Ramos (cell line): ENCODE results near the gene HOXA10.

Source experiments
- in situ Hi-C: fragments of 300-500 bp; cut with MboI; formaldehyde crosslinking; loops from one replicate; pipeline ENCODE4 v1.14.3; 2022; ENCODE audit warnings: low sequenced_read_pairs; ENCODE audit not compliant: unreplicated experiment

The HOXA10 gene

DNA sequence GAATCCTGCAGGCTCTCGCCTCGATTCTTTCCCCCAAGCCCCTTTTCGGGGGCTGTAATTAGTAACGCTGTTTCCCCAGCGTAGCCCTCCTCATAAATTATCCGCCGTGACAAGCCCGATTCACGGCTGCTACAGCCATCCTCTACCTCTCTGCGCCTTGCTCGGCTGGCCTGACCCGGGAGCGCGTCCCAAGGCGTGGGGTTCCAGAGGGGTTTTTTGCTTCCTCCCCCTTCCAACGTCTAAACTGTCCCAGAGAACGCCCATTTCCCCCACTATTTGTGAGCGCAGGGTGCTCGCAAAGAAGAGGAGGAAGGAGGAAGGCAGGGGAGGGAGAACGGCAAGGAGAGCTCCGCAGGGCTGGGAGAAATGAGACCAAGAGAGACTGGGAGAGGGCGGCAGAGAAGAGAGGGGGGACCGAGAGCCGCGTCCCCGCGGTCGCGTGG lies 31.5 kb downstream of the HOXA10 start:
- in situ Hi-C loops: loop anchor here (10.0 kb wide), 1 partner anchor 288 kb away; no protein-coding TSS in a partner anchor

DNA sequence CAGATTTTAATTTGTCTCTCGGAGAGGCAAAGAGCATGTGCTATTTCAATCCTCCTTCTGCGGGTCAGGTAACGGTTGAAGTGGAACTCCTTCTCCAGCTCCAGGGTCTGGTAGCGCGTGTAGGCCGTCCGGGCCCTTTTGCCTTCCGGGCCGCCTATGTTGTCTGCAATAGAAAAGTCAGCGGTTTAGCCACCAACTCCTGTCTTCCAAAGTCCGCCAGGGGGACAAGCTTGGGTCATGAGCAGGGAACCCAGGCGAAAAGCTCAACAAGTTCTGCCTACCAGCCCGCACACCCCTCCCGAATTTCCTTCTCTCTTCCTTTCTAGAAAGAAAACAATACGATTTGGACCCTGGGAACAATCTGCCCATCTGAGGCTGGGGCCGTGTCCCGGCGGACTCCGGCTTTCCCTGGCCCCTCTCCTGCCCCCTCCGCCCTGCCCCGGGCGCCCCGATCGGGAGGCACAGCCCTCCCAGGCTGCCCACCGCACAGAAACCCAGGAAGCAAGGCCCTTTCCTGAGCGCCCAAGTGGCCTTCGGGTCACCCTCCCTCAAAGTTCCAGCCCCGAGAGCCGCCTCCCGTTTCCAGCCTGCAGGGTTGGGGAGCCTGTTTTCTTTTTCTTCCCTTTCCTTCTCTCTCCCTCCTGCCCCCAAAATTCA lies 32.1 kb downstream of the HOXA10 start:
- in situ Hi-C loops: loop anchor here (10.0 kb wide), 1 partner anchor 287 kb away; no protein-coding TSS in a partner anchor

DNA sequence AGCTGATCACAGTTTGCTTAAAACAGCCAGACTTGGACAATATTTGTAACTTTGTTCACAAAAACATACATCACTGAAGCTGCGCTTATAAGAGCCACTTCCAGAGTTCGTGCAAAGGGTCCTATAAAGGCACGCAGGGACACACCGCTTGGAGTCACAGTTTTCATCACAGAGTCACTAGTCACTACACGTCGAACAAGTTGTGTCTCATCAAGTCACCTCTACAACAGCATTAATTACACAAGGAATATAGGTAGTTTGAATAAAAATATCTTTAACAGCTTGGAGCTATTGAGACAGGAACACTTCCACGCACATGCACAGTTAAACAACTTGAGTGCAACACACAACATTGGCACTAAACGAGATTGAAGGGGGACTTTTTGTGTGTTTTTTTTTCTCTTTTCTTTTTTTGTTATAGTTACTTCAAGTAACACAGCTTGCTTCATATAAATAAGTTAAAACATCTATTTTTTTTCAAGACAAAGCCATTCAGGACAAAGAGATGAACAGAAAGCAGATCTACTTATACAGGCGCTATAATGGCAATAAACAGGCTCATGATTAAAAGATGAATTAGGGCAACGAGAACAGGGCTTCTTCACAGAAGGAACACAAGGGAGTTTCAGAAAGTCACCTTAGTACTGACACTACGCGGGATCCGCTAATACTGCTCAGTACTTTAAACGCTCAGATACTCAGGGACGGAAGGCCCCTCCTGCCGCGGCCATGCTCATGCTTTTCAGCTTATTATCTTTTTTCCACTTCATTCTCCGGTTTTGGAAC lies 32.8 kb downstream of the HOXA10 start:
- in situ Hi-C loops: loop anchor here (10.0 kb wide), 1 partner anchor 287 kb away; no protein-coding TSS in a partner anchor

DNA sequence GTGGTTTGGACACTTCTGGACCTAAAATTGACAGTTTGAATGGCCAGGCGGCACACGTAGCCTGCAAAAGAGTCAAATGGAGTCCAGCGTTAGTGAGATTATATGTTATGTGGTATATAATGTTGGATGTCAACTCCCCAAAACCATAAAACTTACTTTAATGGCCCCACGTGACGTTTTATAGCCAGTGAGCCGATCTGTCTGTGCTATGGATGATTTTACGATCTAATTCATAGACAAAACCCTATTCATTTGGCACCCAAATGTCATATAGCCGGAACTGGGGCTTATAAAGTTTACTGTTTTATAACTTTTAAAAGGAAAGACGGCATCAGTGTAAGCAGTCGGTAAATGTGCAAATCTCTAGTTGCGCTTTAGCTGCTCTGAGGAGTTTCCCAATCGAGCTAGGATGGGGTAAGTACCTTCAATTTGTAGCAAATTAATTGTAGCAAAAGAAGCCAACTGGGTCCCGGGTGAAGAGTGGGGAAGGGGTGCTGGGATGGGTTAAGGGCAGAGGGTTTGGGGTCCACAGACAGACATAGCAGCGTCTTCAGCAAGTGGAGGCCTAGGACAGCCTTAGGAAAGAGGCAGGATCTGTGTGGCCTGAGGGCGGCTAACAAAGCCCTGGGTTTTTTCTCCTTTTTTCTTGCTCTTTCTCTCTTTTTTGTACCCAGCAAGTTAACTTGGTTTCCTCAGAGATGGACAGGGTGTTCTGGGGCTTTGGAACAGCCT lies 33.8 kb downstream of the HOXA10 start:
- in situ Hi-C loops: loop anchor here (10.0 kb wide), 1 partner anchor 285 kb away; no protein-coding TSS in a partner anchor

DNA sequence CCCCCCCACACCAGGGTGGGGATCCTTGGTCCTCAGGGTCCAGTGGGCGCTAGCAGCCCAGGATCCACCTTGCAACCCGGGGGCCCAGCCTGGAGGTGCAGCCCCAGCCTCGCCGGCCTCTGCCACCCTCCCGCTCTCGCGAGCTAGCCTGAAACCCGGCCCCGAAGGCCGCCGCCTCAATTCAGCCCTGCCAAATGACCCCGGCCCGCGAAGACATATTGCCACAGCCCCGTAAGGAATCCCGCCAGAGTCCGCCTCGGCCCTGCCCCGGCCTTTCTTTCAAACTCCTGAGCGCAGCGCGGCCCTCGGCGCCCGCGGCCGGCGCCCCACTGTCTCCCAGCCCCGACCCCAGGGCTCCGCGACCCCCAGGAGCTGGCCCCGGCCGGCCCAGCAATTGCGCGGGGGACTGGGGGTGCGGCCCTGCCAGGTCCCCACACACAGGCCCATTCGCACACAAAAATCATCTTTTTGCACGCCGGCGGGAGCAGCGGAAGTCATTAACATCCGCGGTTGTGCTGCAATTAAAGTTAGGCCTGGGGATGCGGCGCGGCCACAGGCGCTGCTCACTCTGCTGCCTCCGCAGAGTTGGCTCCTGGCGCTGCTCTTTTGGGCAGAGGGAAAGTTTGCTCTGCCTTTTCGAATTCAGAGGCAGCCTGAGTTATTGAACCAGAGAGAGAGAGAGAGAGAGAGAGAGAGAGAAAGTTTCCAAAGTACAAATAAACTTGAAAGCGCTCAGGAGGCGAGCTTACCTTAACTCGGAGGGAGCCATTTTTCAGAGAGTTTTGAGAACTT lies 34.6 kb downstream of the HOXA10 start:
- in situ Hi-C loops: loop anchor here (10.0 kb wide), 1 partner anchor 285 kb away; no protein-coding TSS in a partner anchor

DNA sequence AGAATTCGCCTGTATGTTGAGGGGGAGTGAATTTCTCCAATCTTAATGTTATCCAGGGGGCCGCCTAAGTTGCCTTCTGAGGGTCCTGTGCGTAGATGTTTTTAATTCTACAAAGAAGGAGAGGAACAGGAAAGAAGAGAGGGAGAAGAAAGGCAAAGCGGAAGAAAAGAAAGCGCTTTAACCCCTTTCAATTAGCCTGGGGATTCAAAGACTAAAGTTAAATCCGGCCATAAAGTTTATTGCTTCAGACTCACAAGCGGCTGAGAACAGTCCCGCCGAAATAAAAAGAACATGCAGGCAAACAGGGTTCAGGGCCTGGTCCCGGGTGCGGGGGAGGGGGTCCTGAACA lies 35.2 kb downstream of the HOXA10 start:
- in situ Hi-C loops: no loop called here

DNA sequence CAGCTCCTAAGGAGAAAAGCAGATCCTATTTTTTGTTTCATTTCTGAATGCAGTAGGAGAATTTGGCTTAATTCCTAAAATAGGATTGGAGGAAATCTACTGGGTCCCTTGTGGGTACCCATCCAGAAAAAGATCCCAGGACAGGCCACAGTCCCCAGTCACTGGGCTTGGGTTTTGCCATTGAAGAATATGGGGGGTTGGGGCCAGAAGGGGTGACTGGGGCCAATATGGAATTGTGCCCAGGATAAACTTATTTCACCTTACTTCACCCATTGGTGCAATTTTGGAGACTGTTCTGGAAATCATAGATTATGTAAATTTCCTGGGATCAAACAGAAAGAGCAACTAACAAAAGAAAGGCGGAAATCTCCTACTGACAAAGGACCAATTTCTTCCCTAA lies 35.6 kb downstream of the HOXA10 start:
- in situ Hi-C loops: no loop called here

DNA sequence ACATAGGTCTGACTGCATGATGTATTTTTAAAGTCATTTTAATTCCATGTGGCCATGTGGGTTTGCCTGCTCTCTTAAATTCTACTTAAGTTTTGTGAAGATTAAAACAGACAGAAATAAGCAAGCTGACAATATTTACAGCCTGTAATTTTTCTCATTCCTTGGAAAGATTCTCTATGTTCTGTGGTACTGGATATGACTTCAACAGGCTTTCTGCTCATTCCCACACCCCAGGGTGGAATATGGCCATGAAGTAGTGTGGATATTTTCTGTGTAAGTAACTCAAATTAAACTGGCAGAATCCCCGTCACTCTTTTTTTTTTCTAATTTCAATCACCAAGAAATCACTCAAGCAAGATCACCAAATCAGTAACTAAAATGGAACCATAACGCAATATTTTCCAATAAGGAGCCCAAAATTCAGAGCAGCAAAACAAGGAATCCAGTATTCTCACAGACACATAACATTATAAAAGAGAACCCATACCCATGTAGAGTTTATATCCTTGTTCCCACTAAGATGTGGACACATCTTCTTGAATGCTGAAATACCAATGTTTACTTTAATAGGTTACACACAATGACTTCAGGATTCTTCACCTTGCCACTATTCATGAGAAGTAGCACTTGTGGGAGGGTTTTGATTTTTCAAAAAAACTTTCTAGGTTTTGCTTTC lies 36.3 kb downstream of the HOXA10 start:
- in situ Hi-C loops: no loop called here

DNA sequence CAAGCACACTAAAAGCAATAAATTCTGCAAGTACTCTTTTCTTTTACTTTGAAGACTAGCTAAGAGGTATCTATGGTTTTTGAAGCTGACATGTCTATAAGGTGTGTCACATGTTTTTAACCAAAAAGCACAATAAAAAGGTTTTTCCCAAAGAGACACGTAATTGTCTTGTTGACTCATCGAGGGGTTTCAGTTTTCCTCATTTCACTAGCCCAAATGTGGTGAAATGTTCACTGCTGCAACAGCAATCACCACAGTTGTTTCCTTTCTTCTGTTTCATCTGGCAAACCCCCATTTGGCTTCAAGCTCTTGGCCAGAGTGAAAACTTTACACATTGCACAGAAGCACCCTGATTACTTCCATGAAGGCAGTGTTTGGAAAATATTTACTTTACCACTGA lies 39.7 kb downstream of the HOXA10 start:
- in situ Hi-C loops: no loop called here

DNA sequence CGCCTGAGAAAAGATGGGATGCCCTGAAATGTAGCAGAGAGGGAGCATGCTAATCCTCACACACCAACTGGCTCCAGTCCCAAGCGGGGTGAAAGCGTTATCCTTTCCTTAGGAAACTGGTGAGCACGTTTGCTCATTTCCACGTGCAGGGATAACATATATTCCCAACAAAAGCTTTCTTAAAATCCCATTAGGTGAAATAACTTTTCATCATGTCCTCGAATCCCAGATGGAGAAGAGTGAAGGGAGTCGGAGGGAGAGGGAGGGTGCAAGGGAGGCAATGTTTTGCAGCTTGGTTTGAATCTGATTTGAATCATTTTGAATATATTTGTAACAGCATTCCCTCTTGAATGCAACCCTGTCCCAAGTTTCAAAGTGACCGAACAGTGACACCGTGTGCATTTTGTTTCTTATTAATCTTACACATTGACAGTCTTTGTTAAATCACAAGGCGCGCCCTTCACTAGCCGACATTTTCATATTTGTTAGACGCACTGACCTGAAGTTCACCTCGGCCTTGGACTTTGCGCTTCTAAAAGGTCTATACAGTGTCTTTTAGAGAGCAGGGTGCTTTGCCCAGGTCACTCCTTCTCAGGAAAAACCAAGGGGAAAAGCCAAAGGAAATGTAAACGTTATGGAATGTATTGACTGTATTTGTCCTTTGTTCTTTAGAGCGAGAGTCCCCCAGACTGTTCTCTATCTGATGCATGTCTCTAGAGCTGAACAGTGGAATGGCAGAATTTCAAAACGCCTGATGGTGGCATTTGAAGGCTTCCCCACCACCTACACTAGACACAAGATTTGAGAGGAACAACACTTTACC lies 40.5 kb downstream of the HOXA10 start:
- in situ Hi-C loops: no loop called here

DNA sequence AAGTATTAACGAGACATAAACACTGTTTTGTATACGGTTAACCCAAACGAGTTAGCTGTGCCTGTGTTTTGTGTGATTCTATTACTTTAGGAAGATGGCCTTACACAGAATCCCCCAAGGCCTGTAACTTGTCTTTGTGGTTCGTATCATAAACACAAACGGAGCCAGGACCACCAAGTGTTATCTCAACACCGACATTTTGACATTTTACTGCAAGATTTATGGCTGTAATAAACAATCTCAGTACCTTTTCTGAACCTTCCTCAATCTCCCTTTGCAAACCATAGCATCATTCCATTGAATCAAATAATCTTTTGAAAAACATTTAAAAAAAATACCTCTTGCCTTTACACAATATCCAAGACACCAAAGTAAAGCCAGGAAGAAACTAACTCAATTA lies 41.1 kb downstream of the HOXA10 start:
- in situ Hi-C loops: no loop called here

DNA sequence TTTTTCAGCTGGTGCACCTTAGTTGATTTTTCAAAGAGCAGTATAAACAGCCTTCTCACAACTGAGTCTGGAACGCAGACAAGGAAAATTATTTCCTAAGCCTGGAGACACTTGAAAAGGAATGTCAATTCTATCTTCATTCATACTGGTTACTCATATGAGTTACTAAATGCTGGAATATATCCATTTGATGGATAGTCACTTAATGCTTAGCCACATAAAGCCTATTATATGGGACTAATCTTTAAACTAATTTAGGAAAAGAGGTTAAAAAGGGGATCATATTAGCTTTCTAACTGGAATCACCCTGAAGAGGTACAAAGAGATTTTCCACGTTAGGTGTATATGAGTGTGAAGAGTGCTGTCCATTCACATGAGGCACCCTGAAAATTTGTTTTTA lies 41.9 kb downstream of the HOXA10 start:
- in situ Hi-C loops: no loop called here

DNA sequence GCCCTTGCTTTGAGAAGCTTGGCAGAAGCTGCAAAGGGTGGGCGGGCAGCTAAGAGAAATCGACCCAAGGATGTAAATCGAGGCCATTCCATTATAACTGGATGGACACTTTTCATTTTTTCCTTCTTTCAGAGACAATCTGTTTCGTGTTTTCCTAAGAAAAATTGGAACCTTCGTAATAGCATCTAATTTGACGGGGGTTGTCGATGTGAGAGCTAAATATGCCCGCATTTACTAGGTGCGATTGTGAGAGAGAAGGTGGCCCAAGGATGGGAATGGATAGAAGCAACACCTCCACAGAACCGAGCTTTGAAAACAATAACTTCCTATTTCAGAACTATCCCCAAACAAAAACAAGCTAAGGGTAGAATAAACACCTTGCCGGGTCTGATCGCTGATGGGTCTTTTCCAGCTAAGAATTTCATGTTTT lies 42.7 kb downstream of the HOXA10 start:
- in situ Hi-C loops: no loop called here

DNA sequence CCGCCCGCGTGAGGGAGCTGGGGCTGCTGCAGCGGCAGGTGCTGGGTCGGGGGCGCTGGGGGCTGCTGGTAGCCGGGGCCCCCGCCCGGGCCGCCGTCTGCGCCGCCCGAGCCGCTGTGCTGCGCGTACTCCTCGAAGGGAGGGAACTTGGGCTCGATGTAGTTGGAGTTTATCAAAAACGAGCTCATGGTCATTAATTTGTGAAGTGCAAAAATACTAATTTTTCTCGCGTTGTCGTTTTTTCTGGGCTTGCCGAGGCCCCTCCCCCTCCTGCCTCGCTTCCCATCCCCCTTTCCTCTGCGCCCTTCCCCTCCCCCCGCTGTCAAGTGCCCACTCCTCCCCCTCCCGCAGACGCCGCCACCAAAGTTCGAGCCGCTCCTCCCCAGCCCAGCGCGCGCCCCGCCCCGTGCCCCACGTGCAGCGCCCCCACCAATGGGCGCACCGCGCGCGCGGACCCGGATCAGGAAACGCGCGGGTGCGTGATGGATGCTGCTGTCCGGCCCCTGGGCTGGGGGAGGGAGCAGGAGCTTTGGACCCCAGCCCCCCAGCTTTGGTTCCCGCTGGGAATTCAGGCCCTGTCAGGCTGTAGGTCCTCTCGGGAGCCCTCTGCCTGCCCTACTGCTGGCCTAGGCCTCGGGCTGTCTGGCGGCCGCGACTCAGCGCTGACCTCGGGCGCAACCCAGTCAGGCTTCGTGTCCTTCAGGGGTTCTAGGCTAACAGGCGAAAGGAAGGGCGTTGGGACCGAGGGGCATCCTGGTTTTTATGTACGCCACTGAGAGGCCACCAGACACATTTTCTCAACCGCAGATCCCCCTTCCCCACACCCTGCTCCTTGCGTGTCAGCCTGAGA lies 43.4 kb downstream of the HOXA10 start, which contains the start of gene HOXA4:
Gene HOXA4 (minus strand): TSS at position 218 of the 850 bp plus-strand sequence. CDS start 24 bp downstream, at position 194.
- in situ Hi-C loops: no loop called here

DNA sequence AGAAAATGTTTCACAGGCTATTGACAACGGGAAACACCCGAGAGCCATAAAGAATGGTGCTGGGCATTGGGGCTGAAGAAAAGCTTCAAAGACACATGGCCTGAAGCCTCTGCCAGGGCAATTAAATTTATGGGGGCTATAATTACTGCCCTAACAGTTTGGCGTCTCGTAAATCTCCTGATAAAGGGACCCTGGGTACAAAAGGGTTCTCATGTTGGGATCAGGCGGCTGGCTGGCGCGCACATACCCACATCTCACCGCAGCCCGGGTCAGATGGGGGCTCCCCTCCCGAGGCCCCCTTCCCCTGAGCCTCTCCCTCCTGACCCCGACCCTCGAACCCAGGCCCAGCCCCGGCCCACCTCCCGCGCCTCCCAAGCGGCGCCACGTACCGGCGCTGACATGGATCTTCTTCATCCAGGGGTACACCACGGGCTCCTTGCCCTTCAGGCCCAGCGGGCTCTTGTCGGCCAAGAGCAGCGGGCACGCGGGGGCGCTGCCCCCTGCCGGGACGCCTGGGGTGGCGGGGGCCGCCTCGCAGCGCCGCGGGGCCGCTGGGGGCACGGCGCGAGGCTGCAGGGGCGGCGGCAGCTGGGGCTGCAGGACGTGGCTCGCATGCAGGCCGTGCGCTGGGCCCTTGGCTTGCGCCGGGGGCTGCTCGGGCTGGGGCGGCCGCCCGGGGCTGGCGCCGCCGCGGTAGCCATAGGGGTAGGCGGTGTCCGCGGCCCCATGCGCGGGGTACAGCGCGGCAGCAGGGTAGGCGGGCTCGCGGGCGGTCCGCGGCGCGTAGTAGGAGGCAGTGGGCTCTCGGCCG lies 44.2 kb downstream of the HOXA10 start:
- in situ Hi-C loops: no loop called here

DNA sequence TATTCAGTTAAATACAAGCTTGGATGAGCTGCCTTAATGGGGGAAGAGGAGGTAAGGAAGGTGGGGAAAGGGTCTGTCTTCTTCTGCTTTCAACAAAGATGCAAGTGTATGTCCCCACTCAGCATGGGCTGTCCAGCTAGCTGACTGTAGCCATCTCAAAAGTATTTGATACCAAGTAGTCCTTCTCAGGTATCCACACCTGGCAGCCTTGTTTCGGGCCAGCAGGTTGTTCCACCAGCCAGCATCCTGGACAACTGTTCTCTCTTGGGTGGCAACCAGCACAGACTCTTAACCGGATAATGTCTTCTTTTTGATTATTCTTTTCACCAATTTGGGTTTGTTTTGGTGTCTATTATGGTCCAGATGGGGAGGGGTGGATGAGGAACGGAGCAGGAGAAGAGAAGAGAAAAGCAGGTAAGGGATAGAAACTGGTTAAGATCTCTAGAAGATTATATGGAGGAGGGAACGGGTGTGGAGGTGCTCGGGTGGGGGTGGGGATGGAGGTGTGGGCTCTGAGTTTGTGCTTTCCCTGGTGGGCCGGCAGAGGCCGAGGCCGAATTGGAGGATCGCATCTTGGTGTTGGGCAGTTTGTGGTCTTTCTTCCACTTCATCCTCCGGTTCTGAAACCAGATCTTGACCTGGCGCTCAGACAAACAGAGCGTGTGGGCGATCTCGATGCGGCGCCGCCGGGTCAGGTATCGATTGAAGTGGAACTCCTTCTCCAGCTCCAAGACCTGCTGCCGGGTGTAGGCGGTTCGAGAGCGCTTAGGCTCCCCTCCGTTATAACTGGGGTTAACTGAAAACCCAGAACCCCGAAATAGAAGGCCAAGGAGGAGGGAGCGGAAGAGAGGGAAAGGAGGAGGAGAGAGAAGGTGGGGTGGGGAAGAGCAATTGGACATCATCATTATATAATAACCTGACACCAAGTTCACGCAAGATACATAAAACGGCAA lies 45.1 kb downstream of the HOXA10 start:
- in situ Hi-C loops: no loop called here
